ACC112 (cell line): ENCODE results near the gene DSCAML1.

Experiments used
- H2AFZ ChIP-seq: fragments of 200-600 bp; sonication (generic); one replicate; pipeline ENCODE4 v1.6.0; 2017; ENCODE audit warnings: antibody characterized with exemption, low read length; ENCODE audit not compliant: unreplicated experiment
- H3K27ac ChIP-seq: fragments of 200-600 bp; sonication (generic); 2 replicates; pipeline ENCODE4 v1.5.1; 2014; ENCODE audit warnings: low read depth, mild to moderate bottlenecking, antibody characterized with exemption, low read length, moderate library complexity
- H3K27me3 ChIP-seq: fragments of 200-600 bp; sonication (generic); 2 replicates; pipeline ENCODE4 v1.6.1; 2014; ENCODE audit warnings: mild to moderate bottlenecking, antibody characterized with exemption, low read length, moderate library complexity, mixed read lengths; ENCODE audit not compliant: insufficient read depth
- H3K36me3 ChIP-seq: fragments of 200-600 bp; sonication (generic); 2 replicates; pipeline ENCODE4 v1.6.1; 2016; ENCODE audit warnings: mild to moderate bottlenecking, antibody characterized with exemption, low read length, moderate library complexity, mixed read lengths; ENCODE audit not compliant: insufficient read depth
- H3K4me1 ChIP-seq: fragments of 200-600 bp; sonication (generic); one replicate; pipeline ENCODE4 v1.6.1; 2016; ENCODE audit warnings: low read length, mixed read lengths; ENCODE audit not compliant: insufficient read depth, unreplicated experiment, control insufficient read depth
- H3K4me3 ChIP-seq: fragments of 200-600 bp; sonication (generic); 2 replicates; pipeline ENCODE4 v1.5.1; 2014; ENCODE audit warnings: mild to moderate bottlenecking, low read depth, low read length
- H3K79me2 ChIP-seq: fragments of 200-600 bp; sonication (generic); one replicate; pipeline ENCODE4 v1.6.0; 2016; ENCODE audit warnings: low read length; ENCODE audit not compliant: control insufficient read depth, unreplicated experiment, insufficient read depth

Gene DSCAML1

GRCh38 chr11:117591316-117592039 is 205.5 kb downstream of the DSCAML1 start:
- H2AFZ ChIP-seq, result no peak overlapping the region
- H3K79me2 ChIP-seq, result no peaks in the 10 kb centered on the region
- H3K27ac ChIP-seq, result no peak overlapping the region
- no peaks in the 10 kb centered on the region for H3K36me3 ChIP-seq
- no peak overlapping the region for H3K4me3 ChIP-seq
- H3K4me1 ChIP-seq, result no peaks in the 10 kb centered on the region
- peaks cover 72% of the 10 kb centered on the region for H3K27me3 ChIP-seq

- H3K4me3 ChIP-seq, result no peak overlapping the region
- H3K27ac ChIP-seq, result no peak overlapping the region
- no peaks in the 10 kb centered on the region for H3K36me3 ChIP-seq
- H3K79me2 ChIP-seq, result no peaks in the 10 kb centered on the region
- no peak overlapping the region for H2AFZ ChIP-seq
- H3K27me3 ChIP-seq, result peaks cover 61% of the 10 kb centered on the region
- peaks cover 4% of the 10 kb centered on the region for H3K4me1 ChIP-seq
These were observed 208.0 kb downstream of the DSCAML1 start for GRCh38 chr11:117589063-117589462.

- Histone ChIP-seq H2AFZ (no peak overlapping the region), H3K36me3 (no peaks in the 10 kb centered on the region), H3K27ac (no peak overlapping the region), H3K79me2 (no peaks in the 10 kb centered on the region), H3K4me1 (peaks cover 9% of the 10 kb centered on the region), H3K27me3 (peaks cover 60% of the 10 kb centered on the region), H3K4me3 (no peak overlapping the region)
These were observed 208.7 kb downstream of the DSCAML1 start for GRCh38 chr11:117588166-117588810.

- no peak overlapping the region for H3K27ac ChIP-seq
- peaks cover 9% of the 10 kb centered on the region for H3K4me1 ChIP-seq
- H2AFZ ChIP-seq, result no peak overlapping the region
- no peaks in the 10 kb centered on the region for H3K79me2 ChIP-seq
- H3K36me3 ChIP-seq, result no peaks in the 10 kb centered on the region
- H3K4me3 ChIP-seq, result no peak overlapping the region
- peaks cover 55% of the 10 kb centered on the region for H3K27me3 ChIP-seq
These were observed 209.6 kb downstream of the DSCAML1 start for GRCh38 chr11:117587416-117587815.

GRCh38 chr11:117586392-117586791 is 210.6 kb downstream of the DSCAML1 start:
- no peak overlapping the region for H3K27ac ChIP-seq
- H3K4me1 ChIP-seq, result peaks cover 9% of the 10 kb centered on the region
- H3K27me3 ChIP-seq, result peaks cover 54% of the 10 kb centered on the region
- no peak overlapping the region for H2AFZ ChIP-seq
- no peaks in the 10 kb centered on the region for H3K79me2 ChIP-seq
- H3K4me3 ChIP-seq, result no peak overlapping the region
- H3K36me3 ChIP-seq, result no peaks in the 10 kb centered on the region

- Histone ChIP-seq H3K79me2 (no peaks in the 10 kb centered on the region), H3K27me3 (peaks cover 55% of the 10 kb centered on the region), H3K36me3 (no peaks in the 10 kb centered on the region), H3K4me1 (peaks cover 9% of the 10 kb centered on the region), H3K4me3 (no peak overlapping the region), H3K27ac (no peak overlapping the region), H2AFZ (no peak overlapping the region)
These were observed 211.4 kb downstream of the DSCAML1 start for GRCh38 chr11:117585631-117586030.

GRCh38 chr11:117584056-117584830 is 212.8 kb downstream of the DSCAML1 start:
- Histone ChIP-seq H3K4me3 (no peak overlapping the region), H3K36me3 (no peaks in the 10 kb centered on the region), H3K4me1 (peaks cover 9% of the 10 kb centered on the region), H3K27me3 (peaks cover 49% of the 10 kb centered on the region), H3K79me2 (no peaks in the 10 kb centered on the region), H2AFZ (no peak overlapping the region), H3K27ac (no peak overlapping the region)

GRCh38 chr11:117583063-117583801 is 213.8 kb downstream of the DSCAML1 start:
- Histone ChIP-seq H3K79me2 (no peaks in the 10 kb centered on the region), H3K4me1 (peaks cover 9% of the 10 kb centered on the region), H3K4me3 (no peak overlapping the region), H3K27ac (no peak overlapping the region), H3K27me3 (peaks cover 48% of the 10 kb centered on the region), H2AFZ (no peak overlapping the region), H3K36me3 (no peaks in the 10 kb centered on the region)

- no peak overlapping the region for H3K4me3 ChIP-seq
- H3K27me3 ChIP-seq, result peaks cover 40% of the 10 kb centered on the region
- H3K4me1 ChIP-seq, result peaks cover 9% of the 10 kb centered on the region
- no peaks in the 10 kb centered on the region for H3K79me2 ChIP-seq
- no peaks in the 10 kb centered on the region for H3K36me3 ChIP-seq
- H3K27ac ChIP-seq, result no peak overlapping the region
- no peak overlapping the region for H2AFZ ChIP-seq
These were observed 214.6 kb downstream of the DSCAML1 start for GRCh38 chr11:117582433-117582832.

- Histone ChIP-seq H3K4me3 (no peak overlapping the region), H3K27ac (no peak overlapping the region), H3K4me1 (peaks cover 9% of the 10 kb centered on the region), H2AFZ (no peak overlapping the region), H3K79me2 (no peaks in the 10 kb centered on the region), H3K36me3 (no peaks in the 10 kb centered on the region), H3K27me3 (peaks cover 35% of the 10 kb centered on the region)
These were observed 216.2 kb downstream of the DSCAML1 start for GRCh38 chr11:117580866-117581265.
